Measurements from ENCODE around the gene ICAM5.

- TF ChIP-seq CTCF (IDR thresholded peaks at IDR 0.05): no peak
- TF ChIP-seq EZH2 (IDR thresholded peaks at IDR 0.05): no peak
These were observed 4.4 kb upstream of the ICAM5 start for GRCh38 chr19:10285393-10285792.
